KMS-11 (cell line): Measurements from ENCODE around the gene KCNK18.

Experiments
- H2AFZ ChIP-seq: fragments of 200-600 bp; sonication (generic); 2 replicates; pipeline ENCODE4 v1.6.1; 2016; ENCODE audit warnings: antibody characterized with exemption, mixed run types, low read depth
- H3K27ac ChIP-seq: fragments of 200-600 bp; sonication (generic); 2 replicates; pipeline ENCODE4 v1.6.1; 2016; ENCODE audit warnings: mild to moderate bottlenecking, mixed run types
- H3K27me3 ChIP-seq: fragments of 200-600 bp; sonication (generic); 2 replicates; pipeline ENCODE4 v1.6.1; 2017; ENCODE audit warnings: mild to moderate bottlenecking, low read depth, mixed run types, moderate library complexity; ENCODE audit not compliant: insufficient read depth
- H3K36me3 ChIP-seq: fragments of 200-600 bp; sonication (generic); 2 replicates; pipeline ENCODE4 v1.6.1; 2017; ENCODE audit warnings: mild to moderate bottlenecking, mixed run types; ENCODE audit not compliant: insufficient read depth
- H3K4me1 ChIP-seq: fragments of 200-600 bp; sonication (generic); 2 replicates; pipeline ENCODE4 v1.6.1; 2016; ENCODE audit warnings: mild to moderate bottlenecking, low read depth, mixed run types; ENCODE audit not compliant: poor library complexity, severe bottlenecking
- H3K4me2 ChIP-seq: fragments of 200-600 bp; sonication (generic); 2 replicates; pipeline ENCODE4 v1.7.0; 2016; ENCODE audit warnings: mild to moderate bottlenecking, mixed run types
- H3K4me3 ChIP-seq: fragments of 200-600 bp; sonication (generic); IDR thresholded peaks from 2 replicates; pipeline ENCODE4 v1.6.1; 2017; ENCODE audit warnings: low read depth, low read length, mixed read lengths; ENCODE audit not compliant: insufficient read depth
- H3K79me2 ChIP-seq: fragments of 200-600 bp; sonication (generic); 2 replicates; pipeline ENCODE4 v1.6.1; 2016; ENCODE audit warnings: low read depth, mixed run types; ENCODE audit not compliant: insufficient read depth
- H3K9ac ChIP-seq: fragments of 200-600 bp; sonication (generic); 2 replicates; pipeline ENCODE4 v1.6.1; 2016; ENCODE audit warnings: mild to moderate bottlenecking, mixed run types
- H4K20me1 ChIP-seq: fragments of 200-600 bp; sonication (generic); 2 replicates; pipeline ENCODE4 v1.6.1; 2016; ENCODE audit warnings: mild to moderate bottlenecking, mixed run types; ENCODE audit not compliant: insufficient read depth
- CTCF ChIP-seq: fragments of 200-600 bp; sonication (generic); conservative IDR thresholded peaks from 2 replicates; pipeline ENCODE4 v1.6.1; 2017; ENCODE audit warnings: low read depth, mild to moderate bottlenecking, antibody characterized with exemption, low read length, moderate library complexity, mixed read lengths

Gene KCNK18

DNA sequence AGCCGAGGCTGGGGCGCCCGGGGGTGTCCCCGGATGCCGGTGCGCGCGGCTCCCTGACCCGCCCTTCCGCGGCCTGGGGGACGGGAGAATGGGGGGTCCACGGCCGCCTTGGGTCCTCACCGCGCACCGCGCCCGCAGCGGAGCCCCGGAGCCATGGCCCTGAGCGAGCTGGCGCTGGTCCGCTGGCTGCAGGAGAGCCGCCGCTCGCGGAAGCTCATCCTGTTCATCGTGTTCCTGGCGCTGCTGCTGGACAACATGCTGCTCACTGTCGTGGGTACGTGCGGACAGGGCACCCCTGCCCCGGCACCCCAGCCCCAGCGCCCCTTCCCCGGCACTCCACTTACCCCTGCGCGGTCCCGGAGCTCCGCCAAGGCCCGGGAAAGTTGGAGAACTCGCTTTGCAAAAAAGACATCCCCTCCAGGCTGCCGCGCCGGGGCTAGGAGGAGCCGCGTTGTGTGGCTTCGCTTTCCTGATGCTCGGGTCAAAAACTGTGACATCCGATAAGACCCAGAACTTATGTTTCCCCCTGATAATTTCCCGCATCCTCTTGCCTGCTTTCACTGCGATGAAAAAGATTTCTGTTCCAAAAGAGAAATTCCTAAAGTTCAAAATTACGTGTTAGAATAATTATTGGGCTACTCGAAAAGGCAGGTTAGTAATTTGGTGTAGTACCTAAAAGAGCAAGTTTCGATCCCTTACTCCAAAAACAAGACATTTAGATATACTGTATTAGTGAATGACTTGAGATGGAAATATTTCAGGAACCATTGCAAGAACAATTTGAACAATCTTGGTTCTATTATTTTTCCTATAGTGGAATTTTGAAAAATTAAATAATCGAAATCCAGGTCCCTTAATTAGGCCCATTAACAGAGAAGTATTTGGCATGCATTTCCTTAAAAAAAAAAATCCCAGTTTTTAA lies 44.5 kb downstream of the KCNK18 start:
- H3K4me1 ChIP-seq: no peaks in the 10 kb centered on the region
- H3K79me2 ChIP-seq: no peaks in the 10 kb centered on the region
- H3K9ac ChIP-seq: no peak overlapping the region
- H3K4me2 ChIP-seq: no peak overlapping the region
- H3K27ac ChIP-seq: no peak overlapping the region
- no peaks in the 10 kb centered on the region for H3K27me3 ChIP-seq
- H3K4me3 ChIP-seq: no peak overlapping the region
- TF ChIP-seq CTCF: no peak
- H4K20me1 ChIP-seq: no peaks in the 10 kb centered on the region
- no peaks in the 10 kb centered on the region for H3K36me3 ChIP-seq
- no peak overlapping the region for H2AFZ ChIP-seq

DNA sequence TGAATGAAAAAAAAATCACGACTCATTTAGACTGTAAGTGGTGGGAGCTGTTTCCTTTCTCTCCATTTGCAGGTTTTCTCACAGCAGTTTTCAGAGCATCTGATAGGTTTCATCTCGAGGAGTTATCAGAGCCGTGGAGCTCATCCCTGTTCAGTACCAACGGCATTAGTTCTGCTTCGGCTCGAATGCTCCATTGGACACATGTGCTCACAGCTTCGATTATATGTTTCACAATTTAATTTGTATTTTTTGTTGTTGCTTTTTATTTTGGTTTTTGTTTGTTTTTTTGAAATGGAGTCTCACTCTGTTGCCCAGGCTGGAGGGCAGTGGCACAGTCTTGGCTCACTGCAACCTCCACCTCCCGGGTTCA lies 45.2 kb downstream of the KCNK18 start:
- Histone ChIP-seq H3K4me1 (no peaks in the 10 kb centered on the region), H3K4me2 (no peak overlapping the region), H2AFZ (no peak overlapping the region), H3K36me3 (no peaks in the 10 kb centered on the region), H3K9ac (no peak overlapping the region), H4K20me1 (no peaks in the 10 kb centered on the region), H3K4me3 (no peak overlapping the region), H3K79me2 (no peaks in the 10 kb centered on the region), H3K27ac (no peak overlapping the region), H3K27me3 (no peaks in the 10 kb centered on the region)
- no peak for TF ChIP-seq CTCF

DNA sequence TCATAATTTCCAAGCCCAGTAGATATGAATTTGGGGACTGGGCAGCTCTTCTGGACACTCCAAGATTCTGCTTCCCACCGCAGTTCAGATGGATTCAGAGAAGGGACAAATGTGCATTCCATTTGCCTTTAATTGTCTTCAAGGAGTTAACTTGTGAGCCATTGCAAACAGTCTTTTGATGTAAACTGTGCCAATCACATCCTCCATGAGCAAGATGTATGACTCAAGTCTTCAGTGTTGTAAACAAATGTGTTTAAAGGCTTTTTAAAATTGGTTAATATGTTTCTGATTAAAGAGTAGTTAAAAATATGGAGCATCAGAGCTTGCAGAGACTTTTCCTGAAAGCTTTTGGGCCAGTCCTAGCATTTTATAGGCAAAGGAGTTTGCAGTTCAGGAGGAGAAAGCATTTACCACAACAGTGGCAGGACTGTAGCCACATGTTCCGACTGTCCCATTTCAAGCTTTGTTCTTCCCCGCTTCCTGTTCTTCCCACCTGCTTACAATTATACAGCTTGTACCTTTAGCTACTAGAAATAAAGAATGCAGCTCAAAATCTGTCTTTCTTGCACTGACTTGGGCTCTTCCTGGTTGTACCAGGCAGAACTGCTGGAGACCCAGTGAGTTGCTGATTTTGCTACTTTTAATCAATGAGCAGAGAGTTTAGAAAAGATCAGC lies 49.8 kb downstream of the KCNK18 start:
- Histone ChIP-seq H3K27me3 (no peaks in the 10 kb centered on the region), H3K4me2 (no peak overlapping the region), H3K36me3 (no peaks in the 10 kb centered on the region), H4K20me1 (no peaks in the 10 kb centered on the region), H3K9ac (no peak overlapping the region), H3K4me3 (no peak overlapping the region), H3K79me2 (no peaks in the 10 kb centered on the region), H3K4me1 (no peaks in the 10 kb centered on the region), H3K27ac (no peak overlapping the region), H2AFZ (no peak overlapping the region)
- no peak for TF ChIP-seq CTCF

GRCh38 chr10:117248750-117249465 lies 51.6 kb downstream of the KCNK18 start:
- Histone ChIP-seq H3K36me3 (no peaks in the 10 kb centered on the region), H3K4me1 (no peaks in the 10 kb centered on the region), H3K9ac (no peak overlapping the region), H3K4me2 (no peak overlapping the region), H3K79me2 (no peaks in the 10 kb centered on the region), H2AFZ (no peak overlapping the region), H3K27me3 (no peaks in the 10 kb centered on the region), H4K20me1 (no peaks in the 10 kb centered on the region), H3K4me3 (no peak overlapping the region), H3K27ac (no peak overlapping the region)
- no peak for TF ChIP-seq CTCF
